GM12892 (cell line): ENCODE results near the gene ZNF207.

Experiments used
- POLR2A ChIP-seq: IDR thresholded peaks from 2 replicates; pipeline ENCODE4 v1.6.1; 2011; ENCODE audit warnings: low read depth, low read length, control low read depth
- POLR2AphosphoS5 ChIP-seq: IDR thresholded peaks from 2 replicates; pipeline ENCODE4 v1.6.1; 2011; ENCODE audit warnings: low read depth, low read length, control low read depth
- TAF1 ChIP-seq: IDR thresholded peaks from 2 replicates; pipeline ENCODE4 v1.6.1; 2011; ENCODE audit warnings: low read depth, mild to moderate bottlenecking, control low read depth, low read length, borderline replicate concordance

DNA sequence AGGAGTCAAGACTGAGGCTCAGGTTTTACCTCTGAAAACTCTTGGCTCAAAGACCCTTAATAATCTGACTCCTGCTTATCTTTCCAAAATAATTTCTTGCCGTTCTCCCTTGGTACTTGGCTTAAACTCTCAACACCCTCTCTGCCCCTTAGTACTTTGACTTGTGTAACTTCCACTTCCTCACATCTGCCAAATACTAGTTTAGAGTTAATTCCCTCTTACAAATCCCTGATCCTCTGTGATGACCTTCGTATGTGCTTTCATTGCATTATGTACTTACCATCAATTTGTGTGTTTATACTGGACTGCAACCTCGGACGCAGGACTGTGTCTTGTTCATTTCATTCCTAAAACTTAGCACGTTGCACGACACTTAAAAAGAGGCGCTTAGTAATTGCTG is 35.2 kb downstream of the ZNF207 start:
- TF ChIP-seq TAF1 (no peak), POLR2A (0 out of 2 replicates have a peak, but pooled peaks have one; percentile 26), POLR2AphosphoS5 (0 out of 2 replicates have a peak, but pooled peaks have one; percentile 31)
